Activated CD4-positive, alpha-beta T cell treated with anti-CD3 and anti-CD28 coated beads, Interleukin-2, amount 50 U/mL, for 1 hour (primary cell): ENCODE measurements around the gene MSI2.

Source experiments
- DNase-seq: peaks from one replicate; pipeline ENCODE4 v3.0.0-alpha.2; 2020

The MSI2 gene

DNA sequence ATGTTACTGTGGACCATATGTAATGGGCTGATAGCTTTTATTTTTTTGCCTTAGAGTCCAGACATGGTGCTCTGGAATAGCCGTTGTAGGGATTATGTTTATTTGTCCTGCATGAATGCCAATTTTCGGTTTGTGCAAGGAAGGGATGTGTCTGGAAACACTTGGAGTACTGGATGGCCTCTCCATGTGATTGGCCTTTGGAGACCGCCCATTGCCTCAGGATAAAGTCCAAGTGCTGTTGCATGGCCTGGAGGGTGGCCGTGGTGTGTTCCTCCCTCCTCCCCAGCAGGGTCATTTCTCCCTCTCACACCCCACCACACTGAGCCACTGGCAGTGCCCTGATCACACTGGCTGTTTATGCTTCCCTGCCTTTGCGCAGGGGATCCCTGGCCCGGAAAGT is 93.9 kb downstream of the MSI2 start:
- DNase-seq: no peak

DNA sequence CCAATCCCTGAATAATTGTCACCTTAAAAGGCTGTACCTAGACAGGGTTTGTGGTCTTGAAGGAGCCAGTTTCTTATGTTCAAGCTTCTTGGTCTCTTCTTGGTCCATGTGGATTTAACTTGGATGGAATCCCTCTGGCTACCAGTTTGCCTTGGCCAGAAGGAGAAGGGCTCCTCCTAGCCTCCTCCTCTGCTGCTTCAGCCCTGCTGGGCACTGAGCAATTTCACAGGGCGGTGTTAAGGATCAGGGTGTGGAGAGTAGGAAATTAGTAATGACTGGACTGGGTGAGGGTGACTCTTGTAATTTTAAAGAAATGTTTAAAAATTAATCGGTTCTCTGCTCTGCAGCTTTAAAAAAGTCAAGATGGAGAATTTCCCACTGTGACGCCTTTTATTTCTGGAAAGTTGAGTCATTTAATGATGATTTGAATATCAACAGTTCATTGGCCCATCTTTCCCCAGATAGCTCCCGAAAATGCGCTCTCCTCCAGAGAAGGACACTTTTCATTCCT is 96.4 kb downstream of the MSI2 start:
- DNase-seq: no peak

DNA sequence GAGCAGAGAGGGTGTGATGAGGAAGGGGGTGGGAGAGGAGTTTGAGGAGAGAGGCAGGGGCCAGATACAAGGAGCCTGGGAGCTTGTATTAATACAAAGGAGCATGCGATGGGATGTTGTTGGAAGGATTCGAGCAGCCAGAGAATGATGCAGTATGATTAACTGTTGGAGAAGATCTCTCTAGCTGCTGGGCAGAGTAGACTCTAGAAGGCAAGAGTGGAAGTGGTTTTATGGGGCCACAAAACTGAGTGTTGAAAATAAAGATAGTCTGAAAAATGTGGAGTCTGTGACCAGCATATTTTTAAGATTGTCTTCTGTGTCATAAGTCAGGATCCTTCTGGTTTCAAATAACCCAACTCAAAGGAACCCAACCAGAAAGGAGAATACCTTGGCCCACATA is 98.3 kb downstream of the MSI2 start:
- no peak for DNase-seq

DNA sequence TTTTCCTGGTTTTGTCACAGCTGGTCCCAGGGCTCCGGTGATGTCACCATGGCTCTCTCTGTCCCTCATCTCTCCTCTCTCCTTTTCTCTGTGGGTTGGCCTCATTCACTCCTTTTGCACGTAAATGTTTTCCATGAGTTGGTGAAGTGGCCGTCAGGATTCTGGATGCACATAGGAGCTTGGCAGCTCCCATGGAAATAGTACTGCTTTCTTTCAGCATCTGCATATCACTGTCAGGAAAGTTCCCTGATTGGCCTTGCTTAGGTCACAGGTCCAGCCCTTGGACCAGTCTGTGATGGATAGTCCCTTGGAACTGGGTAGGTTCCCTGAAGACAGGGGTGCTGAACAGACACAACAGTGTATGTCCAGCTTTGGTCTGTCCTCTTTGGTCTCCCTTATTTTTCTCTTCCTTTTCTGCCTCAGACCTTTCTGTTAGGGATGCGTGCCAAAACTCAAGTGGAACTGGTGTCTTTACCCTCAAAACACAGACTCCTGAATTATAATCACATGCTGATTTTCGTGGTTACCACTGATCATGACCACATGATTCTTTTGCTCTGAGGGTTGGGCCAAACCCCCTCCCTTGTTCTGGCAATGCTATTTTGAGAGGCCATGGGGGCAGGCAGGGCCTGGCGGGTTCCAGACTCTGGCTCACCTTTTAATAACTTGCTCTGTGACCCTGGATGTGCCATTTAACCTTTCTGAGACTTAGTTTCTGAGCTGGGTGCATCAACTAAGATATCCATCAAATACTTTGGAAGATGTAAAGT is 99.0 kb downstream of the MSI2 start:
- DNase-seq: no peak

DNA sequence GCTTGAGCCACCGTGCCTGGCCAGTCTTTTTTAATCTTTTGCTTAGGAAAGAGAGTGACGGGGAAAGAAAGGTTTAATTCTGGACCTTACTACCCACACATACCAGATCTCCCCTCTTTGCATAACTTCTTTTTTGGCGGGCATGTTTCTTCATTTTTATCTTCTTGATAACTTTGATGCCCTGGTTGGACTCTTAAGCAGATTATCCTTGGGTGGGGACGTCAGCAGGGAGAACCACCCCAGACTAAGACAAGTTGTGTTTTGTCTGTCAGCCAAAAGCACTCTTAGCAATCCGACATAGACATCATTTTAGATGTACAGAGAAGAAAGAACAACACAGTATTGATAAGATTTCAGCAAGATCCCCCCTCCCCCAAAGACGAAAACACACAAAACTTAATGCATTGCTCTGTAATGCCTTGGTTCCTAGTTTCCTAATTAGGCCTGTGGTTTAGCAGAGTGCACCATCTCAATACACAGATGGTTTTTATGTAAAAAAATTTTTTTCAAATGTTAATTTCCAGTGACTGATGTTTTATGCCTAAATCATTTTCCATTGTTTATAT is 99.9 kb downstream of the MSI2 start:
- no peak for DNase-seq

DNA sequence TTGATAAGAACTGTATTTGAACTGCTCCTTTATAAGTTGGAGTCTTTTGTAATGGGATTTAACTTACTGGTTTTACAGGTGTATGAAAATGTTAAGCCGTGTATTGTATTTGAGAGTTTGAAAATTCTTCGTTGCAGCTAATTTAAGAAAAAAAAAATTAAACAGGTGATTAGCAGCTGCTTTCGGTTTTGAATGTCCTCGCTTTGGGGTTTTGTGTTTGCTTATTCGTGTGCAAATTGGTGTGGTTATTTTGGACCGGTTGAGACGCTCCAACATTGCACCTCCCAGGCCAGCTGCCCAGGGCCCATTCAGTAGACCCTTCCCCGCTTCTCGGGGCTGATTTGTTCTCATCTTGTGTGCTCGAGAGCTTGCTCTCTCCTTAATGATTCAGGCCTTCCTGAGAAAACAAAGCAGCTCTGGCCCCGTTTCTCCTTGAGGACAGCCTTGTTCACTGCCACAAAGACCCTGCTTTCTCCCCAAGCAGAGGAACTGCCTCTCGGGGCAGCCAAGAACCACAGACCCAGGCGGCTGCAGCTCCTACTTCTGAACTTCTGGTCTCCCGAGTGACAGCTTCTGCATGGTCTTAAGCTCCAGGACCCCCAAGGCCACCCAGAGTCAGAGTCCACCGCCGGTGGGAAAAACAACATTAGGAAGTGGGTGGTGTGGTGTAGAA is 100.5 kb downstream of the MSI2 start:
- DNase-seq: no peak

DNA sequence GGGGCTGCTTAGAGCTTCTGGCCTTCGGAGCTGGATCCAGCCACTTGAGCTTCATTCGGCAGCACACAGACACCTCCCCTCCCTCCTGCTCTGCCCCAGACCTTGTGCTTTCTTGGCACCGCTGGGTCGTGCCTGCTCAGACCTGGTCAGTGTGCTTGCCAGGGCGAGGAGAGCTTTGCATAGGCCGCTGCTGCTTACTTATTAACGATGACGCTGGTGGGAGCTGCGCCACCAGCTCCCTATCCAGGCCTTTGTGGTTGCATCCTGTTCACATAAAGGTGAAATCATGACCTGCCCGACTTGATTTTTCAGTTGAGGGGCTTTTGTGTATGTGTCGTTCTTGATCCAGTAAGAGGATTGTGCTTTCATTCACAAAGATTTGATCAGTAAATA is 101.1 kb downstream of the MSI2 start:
- no peak for DNase-seq

DNA sequence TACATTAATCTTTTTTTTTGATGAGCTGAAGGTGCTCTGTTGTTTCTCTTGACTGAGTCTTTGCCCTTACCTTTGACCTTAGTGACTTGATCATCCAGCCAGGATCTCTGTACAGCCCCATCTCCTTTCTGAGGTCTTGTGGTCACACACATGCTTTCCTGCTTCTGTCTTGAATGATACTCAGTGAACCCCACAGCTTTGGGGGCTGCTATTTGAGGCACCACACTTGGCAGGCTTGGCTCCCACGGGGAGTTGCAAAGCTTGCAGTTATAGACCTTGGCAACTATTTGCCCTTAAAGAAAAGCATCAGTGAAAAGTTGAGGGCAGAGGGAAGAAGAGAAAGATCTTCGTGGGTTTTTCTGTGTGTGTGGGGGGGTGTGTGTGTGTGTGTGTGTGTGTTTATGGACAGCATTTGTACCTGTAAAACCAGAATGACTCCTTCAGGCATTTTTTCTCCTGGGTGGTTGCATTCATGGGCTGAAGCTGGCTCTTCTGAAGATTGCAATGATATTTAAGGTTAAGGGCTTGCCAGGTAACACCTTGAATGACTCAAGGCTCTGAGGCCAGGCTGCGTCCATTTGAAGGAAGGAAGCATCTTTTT is 101.6 kb downstream of the MSI2 start:
- no peak for DNase-seq

DNA sequence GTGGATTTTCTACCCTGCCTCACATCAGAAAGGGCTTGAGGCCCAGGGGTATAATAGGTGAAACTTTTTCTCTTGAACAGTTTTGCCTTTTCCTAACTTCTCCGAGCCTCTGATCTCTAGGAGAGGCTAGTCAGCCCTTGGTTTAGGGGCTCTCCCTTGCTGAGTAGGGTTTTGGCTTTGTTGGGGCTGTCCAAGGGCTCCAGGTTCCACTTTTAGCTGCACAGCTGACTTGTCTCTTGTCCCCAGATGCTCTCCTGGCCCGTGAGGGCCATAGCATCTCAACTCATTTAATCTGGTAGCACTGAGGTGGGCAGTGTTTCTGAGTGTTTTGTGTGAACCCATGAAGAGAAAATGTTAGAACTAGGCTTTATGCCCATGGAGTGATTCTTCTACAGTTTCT is 103.9 kb downstream of the MSI2 start:
- DNase-seq: no peak

DNA sequence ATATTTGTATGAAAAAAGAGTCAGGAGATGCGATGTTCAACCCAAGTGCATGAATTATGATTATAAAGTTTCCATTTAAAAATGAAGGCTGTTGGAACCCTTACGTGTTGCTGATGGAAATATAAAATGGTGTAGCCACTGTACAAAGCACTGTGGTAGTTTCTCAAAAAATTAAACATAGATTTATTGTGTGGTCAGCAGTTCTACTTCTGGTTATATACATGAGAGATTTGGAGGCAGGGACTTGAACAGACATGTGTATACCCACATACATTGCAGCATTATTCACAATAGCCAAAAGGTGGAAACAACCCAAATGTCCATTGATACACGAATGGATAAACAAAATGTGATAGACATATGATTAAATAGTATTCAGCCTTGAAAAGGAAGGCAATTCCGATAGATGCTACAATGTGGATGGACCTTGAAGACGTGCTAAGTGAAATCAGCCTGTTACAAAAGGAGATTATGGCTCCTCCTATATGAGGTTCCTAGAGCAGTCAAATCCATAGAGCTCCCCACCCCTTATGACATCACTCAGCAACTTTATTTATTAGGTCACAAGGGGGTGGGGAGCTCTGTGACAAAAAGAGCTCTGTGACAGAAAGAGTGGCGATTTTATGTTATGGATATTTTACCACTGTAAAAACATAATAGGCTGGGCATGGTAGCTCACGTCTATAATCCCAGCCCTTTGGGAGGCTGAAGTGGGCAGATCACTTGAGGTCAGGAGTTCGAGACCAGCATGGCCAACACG is 106.7 kb downstream of the MSI2 start:
- no peak for DNase-seq

DNA sequence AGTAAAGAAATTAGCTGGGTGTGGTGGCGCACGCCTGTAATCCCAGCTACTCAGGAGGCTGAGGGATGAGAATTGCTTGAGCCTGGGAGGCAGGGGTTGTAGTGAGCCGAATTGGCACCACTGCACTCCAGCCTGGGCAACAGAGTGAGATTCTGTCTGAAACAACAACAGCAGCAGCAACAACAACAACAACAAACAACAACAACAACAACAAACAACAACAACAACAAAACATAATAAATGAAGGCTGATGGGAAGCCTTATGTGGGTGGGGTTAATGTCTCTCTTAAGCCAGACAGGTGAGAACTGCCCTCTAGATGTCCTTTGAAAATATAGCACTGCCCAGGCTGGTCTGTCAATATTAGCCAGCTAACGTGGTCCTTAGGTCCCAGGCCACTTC is 107.3 kb downstream of the MSI2 start:
- no peak for DNase-seq

DNA sequence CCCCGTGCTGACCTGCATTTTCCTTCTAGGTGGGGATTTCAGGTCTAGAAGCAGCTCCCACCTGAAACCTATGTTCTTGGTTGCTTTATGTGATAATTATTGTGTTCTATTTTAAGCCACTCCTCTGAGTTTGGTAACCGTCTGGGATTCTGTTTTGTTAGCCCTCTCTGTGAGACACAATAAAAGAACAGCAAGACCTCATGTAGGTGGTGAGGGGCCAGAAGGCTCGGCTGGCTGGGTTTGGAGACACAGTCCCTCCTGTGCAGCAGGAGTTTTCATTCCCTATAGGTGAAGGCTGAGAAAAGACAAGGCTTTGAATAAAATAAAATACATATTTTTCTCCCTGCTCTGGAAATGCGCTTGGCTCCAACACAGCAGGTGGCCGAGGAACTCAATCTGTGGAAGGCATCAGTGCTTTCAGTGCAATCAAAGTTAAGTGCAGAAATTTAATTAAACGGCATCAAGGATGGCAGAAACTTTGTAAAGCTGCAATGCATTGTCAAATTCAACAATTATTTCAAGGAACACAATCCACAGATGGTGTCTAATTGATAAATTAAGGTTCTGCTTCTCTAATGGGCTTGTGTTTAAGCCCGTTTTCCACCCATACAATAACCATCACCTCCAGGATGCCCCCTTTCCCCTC is 107.8 kb downstream of the MSI2 start:
- DNase-seq: no peak

DNA sequence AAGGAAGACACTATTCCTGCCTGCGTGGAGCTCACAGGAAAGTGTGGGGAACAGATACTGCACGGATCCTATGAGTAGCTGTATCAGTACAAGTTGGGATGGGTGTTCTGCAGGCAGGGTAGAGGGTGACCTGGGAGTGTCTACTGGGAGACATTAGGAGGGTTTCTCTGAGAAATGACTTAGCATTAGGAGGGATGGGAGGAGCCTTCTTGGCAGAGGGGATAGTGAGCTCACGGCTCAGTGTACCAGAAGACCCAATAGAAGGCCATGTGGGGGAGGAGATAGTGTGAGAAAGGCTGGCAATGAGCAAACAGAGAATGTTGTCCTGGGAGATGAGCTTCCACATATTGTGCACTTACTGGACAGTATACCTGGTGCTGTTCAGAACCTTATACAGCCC is 109.1 kb downstream of the MSI2 start:
- DNase-seq: no peak

DNA sequence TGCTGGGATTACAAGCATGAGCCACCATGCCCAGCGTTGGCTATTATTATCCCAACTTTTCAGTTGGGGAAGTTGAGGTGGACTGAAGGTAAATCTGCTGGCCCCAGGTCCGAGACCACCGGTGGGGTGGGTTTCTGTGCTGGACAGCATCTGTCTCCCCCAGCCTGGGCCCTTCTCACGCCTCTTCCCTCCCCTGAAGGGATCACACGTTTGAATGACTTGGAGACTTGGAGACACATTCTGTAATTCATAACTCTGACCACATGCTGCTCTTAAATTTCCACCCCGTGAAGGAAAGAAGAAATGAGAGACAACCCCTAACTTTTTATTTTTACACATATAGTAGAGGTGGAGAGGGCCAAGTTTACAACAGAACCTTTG is 109.8 kb downstream of the MSI2 start:
- no peak for DNase-seq

DNA sequence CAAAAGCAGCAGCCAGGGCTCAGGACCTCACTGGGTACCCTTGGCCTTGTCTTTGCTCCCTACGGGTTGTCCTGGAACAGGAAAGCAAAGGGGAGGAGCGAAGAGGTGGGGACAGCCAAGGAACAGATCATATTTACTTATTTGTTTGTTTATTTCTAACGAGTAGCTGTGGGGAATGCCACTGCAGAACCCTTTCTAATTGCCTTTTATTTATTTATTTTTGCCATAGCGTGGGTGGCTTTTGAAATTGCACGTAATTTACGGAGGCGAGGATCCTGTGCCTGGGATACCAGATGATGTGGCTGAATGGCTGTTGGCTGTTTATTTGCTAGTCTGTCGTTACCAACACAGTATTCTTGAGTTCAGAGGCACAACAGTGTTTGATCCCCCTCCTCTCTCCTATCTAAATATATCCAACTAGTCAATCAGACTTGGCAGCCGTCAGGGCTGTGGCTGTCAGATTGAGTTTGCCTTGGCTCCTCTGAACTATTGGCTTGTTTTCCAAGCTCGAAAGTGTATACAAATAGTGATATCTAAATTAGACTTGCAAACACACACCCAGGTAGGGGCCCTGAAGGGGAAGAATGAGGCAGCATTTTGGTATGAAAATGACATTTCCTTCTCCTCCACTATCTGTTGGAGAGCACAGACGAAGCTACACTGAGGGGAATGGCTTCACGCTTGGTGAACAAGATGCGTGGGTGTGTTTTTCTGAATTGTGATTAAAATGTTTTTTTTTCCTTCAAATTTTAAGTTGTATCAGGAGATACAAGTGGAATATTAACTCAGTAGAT is 110.4 kb downstream of the MSI2 start:
- no peak for DNase-seq

DNA sequence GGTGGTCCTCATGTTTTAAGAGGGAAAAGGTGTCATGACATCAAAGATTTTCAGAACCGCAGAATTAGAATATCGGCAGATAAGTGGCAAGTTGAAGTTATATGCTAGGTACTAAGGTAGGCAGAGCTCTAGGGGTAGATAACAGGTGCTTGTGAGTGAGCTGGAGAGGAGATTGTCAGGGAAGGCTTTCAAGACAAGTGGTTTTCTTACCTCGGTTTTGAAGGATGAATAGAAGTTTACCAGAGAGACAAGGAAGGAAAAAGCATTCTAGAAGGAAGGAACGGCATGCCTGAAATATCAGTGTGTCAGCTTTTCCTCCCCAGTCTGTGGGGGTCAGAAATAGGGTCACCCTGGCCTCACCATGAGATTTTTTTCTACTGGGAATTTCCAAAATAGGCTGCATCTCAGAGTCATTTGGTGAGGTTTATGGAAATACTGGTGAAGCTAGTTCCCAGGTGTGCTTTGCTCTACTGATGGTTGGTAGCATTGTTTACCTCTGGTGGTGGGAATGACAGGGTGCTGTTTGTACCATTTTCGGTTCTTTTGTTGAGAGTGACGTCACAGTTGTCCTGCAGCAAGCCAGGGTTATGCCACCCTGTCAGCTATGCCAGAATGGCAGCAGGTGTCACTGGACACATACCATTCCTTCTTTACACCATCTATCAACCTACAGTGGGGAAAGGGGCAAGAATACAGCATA is 112.5 kb downstream of the MSI2 start:
- no peak for DNase-seq

DNA sequence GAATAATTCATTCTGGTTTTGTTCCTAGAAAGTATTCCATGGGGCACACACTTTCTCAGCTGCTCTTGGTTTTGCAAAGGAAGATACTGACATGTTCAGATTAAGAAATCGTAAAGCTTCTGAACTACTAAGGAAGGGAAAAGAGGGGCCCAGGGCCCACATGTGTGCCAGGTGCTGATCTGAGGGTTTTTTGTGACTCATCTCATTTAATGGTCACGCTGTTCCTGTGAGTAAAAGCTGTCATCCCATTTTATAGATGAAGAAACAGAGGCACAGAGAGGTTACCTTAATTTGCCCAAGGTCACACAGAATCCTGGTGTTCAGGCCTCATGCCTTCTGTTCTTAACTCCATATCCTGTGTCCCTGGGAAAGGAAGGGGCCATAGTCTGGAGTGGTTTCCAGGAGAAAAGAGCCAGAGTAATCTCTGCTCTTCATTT is 113.2 kb downstream of the MSI2 start:
- no peak for DNase-seq

DNA sequence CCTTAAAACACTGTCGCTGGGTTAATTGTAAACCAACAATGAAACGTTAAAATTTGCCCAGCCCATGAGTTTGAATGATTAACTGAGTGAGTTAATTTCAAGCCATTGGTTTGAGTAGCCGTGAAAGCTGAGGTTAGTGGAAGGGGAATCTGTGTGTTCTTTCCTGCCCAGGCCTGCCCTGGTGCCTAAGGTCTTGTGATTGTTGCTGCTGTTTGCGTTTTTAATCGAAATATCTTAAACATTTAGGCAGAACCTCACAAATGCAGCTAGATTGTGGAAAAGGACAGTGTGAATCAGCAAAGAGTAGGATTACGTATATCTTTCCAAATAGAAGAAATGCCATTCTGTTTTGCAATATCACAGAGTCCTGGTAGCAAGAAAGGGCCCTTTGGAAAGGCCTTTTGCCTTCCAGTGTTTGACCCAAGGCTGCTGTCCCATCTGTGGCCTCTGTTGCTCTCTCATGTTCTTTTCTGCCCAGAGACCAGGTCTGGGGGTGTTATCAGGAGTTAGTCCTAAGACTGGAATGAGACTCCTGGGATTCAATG is 113.8 kb downstream of the MSI2 start:
- DNase-seq: no peak

DNA sequence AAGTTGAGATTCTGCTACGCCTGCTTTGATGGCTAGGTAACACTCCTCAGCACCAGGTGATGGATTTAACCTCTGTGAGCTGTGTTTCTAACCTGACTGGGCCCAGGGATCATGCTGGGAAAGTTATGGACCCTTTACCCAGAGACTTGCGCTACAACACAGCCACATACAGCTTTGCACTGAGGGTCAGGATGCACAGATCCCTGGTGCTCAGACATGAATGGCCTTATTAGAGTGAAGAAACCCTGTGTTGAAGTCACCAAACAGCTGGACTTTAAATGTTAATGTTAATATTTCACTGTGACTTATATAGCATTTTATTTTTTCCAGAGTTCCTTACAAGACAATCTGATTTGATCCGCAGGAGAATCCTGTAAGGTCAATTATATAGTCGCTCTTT is 114.3 kb downstream of the MSI2 start:
- DNase-seq: no peak

DNA sequence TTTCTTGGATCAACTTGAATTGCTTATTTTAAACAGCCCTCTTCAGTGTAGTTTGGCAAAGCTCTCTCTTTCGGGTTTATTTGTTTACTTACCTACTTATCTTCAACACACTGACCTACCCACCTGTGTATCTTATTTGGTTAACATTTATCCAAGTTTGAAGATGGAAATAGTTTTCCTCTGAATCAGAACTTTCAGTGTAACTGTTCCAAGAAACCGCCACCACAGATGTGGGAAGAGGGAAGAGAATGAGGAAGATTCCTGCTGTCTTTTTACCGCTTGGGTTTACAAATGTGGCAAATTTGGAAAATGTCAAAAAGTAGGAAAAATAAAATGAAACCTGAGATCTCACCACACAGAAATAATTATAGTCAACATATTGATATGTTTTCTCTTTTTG is 115.8 kb downstream of the MSI2 start:
- no peak for DNase-seq

DNA sequence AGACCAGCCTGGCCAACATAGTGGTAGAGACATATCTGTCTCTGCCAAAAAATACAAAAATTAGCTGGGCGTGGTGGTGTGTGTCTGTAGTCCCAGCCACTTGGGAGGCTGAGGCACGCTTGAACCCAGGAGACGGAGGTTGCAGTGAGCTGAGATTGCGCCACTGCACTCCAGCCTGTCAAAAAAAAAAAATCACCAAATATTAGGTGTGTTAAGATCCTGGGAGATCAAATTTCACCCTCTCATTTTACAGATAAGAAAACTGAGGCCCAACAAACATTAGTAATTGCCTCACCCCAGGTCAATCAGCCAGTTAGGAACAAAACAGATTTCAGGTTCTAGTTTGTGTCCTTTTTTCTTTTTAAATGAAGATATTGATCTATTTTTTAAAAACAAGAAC is 116.7 kb downstream of the MSI2 start:
- no peak for DNase-seq
